K562 (cell line): ENCODE data around the gene KCTD16.

Experiments
- CTCF ChIP-seq, 3 experiments: IDR thresholded peaks in 2 of 3; conservative IDR thresholded peaks in 1 of 3; 2 replicates each; pipeline ENCODE4 v1.5.1; 2011 to 2012; ENCODE audit warnings: low read length in 3 of 3, mild to moderate bottlenecking in 3 of 3, control low read depth in 2 of 3, improper control_type of control experiment in 1 of 3, inconsistent platforms in 1 of 3, low read depth in 1 of 3, mixed read lengths in 1 of 3, moderate library complexity in 1 of 3; ENCODE audit not compliant: insufficient read depth in 2 of 3
- ETV6 ChIP-seq, 3 experiments: fragments of 150-350 bp in 1 of 3; sonication (generic) in 1 of 3; formaldehyde crosslinking in 1 of 3; IDR thresholded peaks; 2 replicates each; pipeline versions ENCODE4 v1.6.1 to v1.8.0; 2014 to 2022; ENCODE audit warnings: borderline replicate concordance in 2 of 3, low read depth in 2 of 3, antibody characterized with exemption in 1 of 3, low read length in 1 of 3, mild to moderate bottlenecking in 1 of 3, missing genetic modification reagents in 1 of 3
- MTF1 ChIP-seq: fragments of 250-450 bp; sonication (Bioruptor Pico); IDR thresholded peaks from 2 replicates; pipeline ENCODE4 v1.9.0; 2021; ENCODE audit warnings: moderate library complexity, mild to moderate bottlenecking, inconsistent platforms, borderline replicate concordance
- REST ChIP-seq, 2 experiments: fragments of 450-650 bp; formaldehyde crosslinking in 1 of 2; IDR thresholded peaks; 2 replicates each; pipeline versions ENCODE4 v1.4.0 to v1.6.1; 2014 to 2020; ENCODE audit warnings: mild to moderate bottlenecking in 2 of 2, borderline replicate concordance in 1 of 2, low read depth in 1 of 2
- SP2 ChIP-seq: IDR thresholded peaks from 2 replicates; pipeline ENCODE4 v1.6.1; 2011; ENCODE audit warnings: mild to moderate bottlenecking, low read depth, low read length, moderate library complexity; ENCODE audit not compliant: poor library complexity, severe bottlenecking; ENCODE audit errors: extremely low read depth
- TFAP4 ChIP-seq: sonication (generic); formaldehyde crosslinking; IDR thresholded peaks from 2 replicates; pipeline ENCODE4 v1.8.0; 2022; ENCODE audit warnings: missing genetic modification reagents, mild to moderate bottlenecking, moderate library complexity, borderline replicate concordance
- ZBTB7A ChIP-seq: IDR thresholded peaks from 2 replicates; pipeline ENCODE4 v1.6.1; 2011; ENCODE audit warnings: low read depth, mild to moderate bottlenecking, low read length, moderate library complexity, borderline replicate concordance; ENCODE audit not compliant: control insufficient read depth
- ZNF518B ChIP-seq: fragments of 250-450 bp; sonication (Bioruptor Pico); IDR thresholded peaks from 2 replicates; pipeline ENCODE4 v1.5.0; 2021; ENCODE audit warnings: mild to moderate bottlenecking, moderate library complexity

- TF ChIP-seq ETV6 (IDR thresholded peaks at IDR 0.05; ENCODE audit: borderline replicate concordance in 1 of 2, low read depth in 2 of 2, low read length in 1 of 2) (no peak), ETV6 (CRISPR knock-in tag; IDR thresholded peaks at IDR 0.05; ENCODE audit: borderline replicate concordance) (no peak), MTF1 (CRISPR knock-in tag) (no peak), ZNF518B (CRISPR knock-in tag) (no peak), SP2 (no peak), CTCF (IDR thresholded peaks at IDR 0.05 in 2 of 3, conservative IDR thresholded peaks at IDR 0.05 in 1 of 3; ENCODE audit: insufficient read depth in 2 of 3, low read depth in 1 of 3, low read length in 3 of 3) (no peak), TFAP4 (CRISPR knock-in tag) (no peak), ZBTB7A (no peak), REST (IDR thresholded peaks at IDR 0.05; ENCODE audit: borderline replicate concordance) (no peak), REST (CRISPR knock-in tag; IDR thresholded peaks at IDR 0.05; ENCODE audit: low read depth) (no peak)
Measured at GRCh38 chr5:144202072-144202471, 31.4 kb downstream of the KCTD16 start.
